Forelimb muscle (tissue), 1 donor: ENCODE results near the gene PANK1. TPM values are rescaled to one million over a fixed set of nuclear protein-coding genes. Genes with fewer than 3 reads are reported as not detected.
"Not testable (repeated sequence)": the region's sequence is repeated elsewhere in the genome, so short reads cannot be mapped to it uniquely, and the experiment has no call there.

Experiments used
- DNase-seq: peaks from one replicate; pipeline ENCODE4 v3.0.0-alpha.2; 2013; ENCODE audit warnings: low read depth
- polyA plus RNA-seq: library from polyadenylated mRNA; unstranded; fragments of 120-200 nt; gene quantifications from one replicate; pipeline ENCODE4 v1.2.1, GENCODE V29; 2013; ENCODE audit not compliant: insufficient read length

PANK1 gene
- polyA plus RNA-seq, 1 donor: 13.8 TPM

DNA sequence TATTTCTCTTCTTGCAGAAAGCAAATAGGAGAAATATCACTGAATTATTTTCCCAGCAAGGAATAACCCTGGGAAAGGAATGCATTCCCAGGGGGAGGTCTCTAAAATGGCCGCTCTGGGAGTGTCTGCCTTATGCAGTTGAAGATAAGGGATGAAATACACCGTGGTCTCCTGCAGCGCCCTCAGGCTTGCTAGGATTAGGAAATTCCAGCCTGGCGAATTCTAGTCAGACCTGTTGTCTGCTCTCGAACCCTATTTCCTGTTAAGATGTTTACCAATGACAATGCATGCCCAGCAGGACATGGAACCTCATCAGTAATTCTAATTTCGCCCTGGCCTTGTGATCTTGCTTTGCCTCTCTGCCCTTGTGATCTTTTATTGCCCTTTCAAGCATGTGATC is 24.7 kb downstream of the PANK1 start:
- not testable (repeated sequence) for DNase-seq

GRCh38 chr10:89615824-89616223 is 29.2 kb downstream of the PANK1 start:
- DNase-seq: no peak

DNA sequence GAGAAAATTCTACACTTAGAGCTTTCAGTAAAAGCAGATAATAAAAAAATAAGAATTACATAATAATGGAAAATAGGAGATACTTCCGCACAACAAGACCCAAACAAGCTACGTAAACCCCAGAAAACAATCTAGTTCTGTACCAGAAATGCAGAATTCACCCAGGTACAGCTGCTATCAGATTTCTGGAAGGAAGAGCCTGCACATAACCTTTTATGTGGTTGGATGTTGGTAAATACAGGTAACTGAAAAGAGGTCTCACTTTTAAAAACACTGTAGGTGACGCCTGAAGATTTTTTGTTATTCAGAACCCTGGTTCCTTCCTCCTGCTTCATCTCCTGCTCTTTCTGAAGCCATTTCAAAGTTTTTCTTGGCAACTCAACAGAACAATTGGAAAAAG is 29.9 kb downstream of the PANK1 start:
- DNase-seq: no peak

GRCh38 chr10:89613582-89613981 is 31.5 kb downstream of the PANK1 start:
- no peak for DNase-seq

DNA sequence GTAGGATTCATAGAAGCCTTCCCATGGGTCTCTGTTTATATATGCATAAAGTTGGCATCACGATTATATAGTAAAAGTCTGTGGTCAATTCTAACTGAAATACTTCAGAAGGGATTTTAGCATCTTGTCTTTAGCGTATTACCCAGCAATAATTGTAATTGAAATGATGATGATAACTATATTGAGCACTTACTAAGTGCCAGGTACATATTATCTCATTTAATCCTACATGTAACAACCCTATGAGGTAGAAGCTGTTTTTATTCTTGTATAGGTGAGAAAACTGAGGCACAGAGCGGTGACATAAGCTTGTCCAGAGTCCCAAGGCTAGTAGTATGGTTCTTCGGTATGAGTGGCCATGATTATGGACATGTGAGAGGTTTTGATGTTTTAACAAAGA is 33.8 kb downstream of the PANK1 start:
- DNase-seq: no peak

- DNase-seq: no peak
These were observed 35.2 kb downstream of the PANK1 start for GRCh38 chr10:89609833-89610346.

GRCh38 chr10:89604200-89604599 is 40.8 kb downstream of the PANK1 start:
- DNase-seq: no peak

DNA sequence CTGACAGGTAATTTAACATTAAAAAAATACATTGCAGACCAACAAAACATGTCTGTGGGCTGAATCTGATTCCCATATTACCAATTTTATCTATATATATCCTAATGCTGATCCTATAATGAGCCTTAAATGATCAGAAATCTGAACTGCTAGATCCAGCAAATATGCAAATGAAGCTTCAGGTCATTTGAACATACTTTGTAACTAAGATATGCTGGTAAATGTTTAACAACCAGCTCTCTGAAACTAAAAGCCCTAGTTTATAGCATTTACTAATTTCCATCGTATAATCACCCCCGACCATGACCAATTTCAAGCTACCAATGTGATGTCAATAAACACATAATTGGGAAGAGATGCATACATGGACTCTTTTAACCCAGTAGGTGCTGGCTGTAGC is 42.1 kb downstream of the PANK1 start:
- DNase-seq: no peak

DNA sequence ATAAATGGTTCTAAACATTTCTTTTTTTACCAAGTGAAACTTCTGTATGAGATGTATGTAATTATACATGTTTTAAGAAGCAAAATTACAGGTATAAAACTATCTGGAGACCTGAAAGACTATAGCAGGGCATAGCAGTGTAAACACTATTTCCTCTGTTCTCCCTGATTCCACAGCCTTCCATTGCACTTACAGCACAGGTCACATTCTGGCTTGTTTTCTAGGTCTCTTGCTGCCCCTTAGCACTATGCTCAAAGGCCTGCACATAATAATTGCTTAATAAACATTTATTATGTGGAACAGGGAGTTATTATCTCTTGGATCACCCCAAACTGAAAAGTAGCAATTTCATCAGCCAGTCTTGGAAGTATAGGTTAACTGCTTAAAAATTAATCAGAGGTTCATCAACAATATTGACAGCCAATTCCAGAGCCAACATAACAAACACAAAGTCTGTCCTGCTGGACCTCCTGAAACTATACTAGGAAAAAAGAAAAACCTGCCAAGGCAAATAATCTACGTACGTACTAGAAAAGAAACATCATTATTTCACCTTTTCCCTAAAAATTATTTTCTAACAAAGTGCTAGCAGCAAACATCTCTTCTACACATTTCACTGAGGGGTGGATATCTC is 43.2 kb downstream of the PANK1 start:
- DNase-seq: no peak

DNA sequence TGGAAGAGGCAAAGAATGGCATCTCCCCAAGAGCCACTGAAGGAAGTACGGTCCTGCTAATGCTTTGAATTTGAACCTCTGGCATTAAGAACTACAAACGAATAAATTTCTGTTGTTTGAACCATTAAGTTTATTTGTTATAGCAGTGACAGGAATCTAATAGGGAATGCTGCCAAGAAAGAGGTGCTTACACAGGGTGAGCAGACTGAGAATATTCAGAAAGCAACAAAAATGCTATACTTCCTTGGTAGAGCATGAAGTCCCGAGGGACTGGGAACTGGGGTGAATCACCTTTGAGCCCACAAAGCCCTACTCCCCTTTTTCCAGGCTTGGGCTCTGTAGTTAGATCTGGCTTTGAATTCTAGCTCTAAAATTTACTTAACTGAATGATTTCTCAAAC is 45.0 kb downstream of the PANK1 start:
- no peak for DNase-seq

DNA sequence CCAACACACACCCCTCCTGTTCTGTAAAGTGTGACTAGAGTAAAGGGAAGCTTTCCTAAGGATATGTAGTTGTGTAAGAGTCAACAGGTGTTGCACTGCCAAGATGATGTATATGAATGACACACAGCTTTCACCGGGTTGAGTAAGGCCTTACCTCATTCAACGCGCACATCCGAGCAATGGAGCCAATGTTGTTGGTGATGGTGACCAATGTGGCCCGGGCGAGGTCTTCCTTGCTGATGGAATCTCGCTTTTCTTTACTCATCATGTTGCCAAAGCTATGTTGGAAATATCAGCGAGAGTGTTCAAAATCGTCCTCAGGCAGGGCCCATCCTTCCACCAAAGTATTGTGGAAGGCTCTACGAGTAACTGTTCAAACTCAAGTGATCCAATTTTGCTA is 52.0 kb downstream of the PANK1 start:
- DNase-seq: no peak

GRCh38 chr10:89592539-89592938 is 52.5 kb downstream of the PANK1 start:
- no peak for DNase-seq

GRCh38 chr10:89591796-89592271 is 53.2 kb downstream of the PANK1 start:
- no peak for DNase-seq

DNA sequence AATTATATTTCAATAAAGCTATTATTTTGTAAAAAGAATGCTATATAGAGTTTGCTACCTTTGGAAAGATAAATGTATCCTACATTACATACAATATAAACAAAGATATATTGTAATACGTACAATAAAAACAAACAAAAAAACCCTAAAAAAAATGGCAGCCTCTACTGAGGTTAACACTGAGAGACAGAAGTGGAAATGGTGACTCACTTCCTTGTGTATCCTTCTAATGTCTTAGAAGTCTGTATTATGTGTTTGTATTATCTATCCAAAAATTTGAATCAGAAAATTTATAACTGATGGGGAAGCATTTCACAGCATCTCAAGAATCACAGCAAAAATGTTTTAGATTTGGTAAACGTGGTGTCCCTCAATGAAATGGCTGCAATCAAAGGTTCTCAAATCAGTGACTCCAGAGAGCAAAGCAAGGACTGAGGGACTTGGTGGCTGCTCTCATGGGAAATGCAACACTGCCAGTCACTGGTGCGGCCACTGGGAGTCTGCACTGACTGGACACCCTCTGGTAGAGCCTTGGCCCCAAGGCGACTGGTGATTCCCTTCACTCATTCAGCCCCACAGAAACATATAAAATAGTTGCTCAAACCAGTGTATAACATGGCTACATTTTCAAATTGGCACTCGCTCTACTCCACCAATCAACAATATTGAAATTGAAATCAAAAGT is 53.8 kb downstream of the PANK1 start:
- DNase-seq: no peak

- DNase-seq: no peak
These were observed 54.7 kb downstream of the PANK1 start for GRCh38 chr10:89590326-89590725.

- DNase-seq: no peak
These were observed 55.8 kb downstream of the PANK1 start for GRCh38 chr10:89589101-89589720.

GRCh38 chr10:89588671-89589070 is 56.4 kb downstream of the PANK1 start:
- no peak for DNase-seq

GRCh38 chr10:89582022-89582421 is 63.0 kb downstream of the PANK1 start:
- no peak for DNase-seq

DNA sequence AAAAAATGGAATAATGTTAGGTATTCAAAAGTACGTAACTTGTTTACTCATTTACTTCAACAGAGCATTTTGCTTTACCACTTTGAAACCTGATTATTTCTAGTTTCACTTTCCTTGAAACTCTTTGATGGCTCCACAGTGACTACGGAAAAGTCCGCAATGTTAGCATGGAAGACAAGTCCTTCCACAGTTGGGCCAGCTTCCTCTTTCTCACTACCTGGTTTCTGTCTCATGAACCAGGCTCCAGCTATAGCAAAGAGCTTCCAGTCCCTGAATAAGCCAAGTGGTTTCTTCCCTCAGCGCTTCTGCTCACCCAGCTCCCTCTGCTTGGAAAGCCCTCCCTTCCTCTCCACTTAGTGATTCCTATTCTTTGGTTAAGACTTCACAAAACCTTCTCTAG is 64.8 kb downstream of the PANK1 start:
- DNase-seq: no peak

- DNase-seq: no peak
These were observed 68.3 kb downstream of the PANK1 start for GRCh38 chr10:89576696-89577095.

DNA sequence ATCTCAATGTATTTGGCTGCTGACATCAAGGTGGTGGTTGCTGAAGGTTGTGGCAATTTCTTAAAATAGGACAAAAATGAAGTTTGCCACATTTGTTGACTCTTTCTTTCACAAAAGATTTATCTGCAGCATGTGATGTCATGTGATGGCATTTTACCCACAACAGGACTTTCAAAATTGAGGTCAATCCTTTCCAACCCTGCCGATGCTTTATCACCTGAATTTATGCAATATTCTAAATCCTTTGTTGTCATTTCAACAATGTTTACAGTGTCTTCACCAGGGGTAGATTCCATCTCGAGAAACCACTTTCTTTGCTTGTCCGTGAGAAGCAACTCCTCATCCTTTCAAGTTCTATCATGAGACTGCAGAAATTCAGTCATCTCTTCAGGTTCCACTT is 69.0 kb downstream of the PANK1 start:
- DNase-seq: no peak

- no peak for DNase-seq
These were observed 70.0 kb downstream of the PANK1 start for GRCh38 chr10:89575031-89575430.

DNA sequence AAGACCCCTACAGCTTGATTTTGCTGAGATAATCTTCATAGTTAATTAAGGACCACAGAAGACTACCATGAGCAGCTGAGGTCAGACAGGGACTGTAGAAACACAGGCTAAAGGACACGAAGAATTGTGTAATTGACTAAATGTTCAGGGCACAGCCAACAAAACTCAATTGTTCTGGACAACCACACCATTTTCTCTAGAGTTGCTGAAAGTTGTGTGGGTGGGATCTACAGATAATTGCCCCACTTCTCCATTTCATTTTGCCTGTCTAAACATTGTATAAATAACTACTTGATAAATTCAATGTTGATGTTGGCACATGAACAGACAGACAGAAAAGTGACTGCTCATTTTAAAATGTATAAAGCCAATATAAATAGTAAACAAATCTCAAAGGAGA is 70.7 kb downstream of the PANK1 start:
- DNase-seq: no peak
